SU-DHL-6 (cell line): ENCODE results near the gene SLC24A3.

ENCODE experiments used
- H2AFZ ChIP-seq: fragments of 200-600 bp; sonication (generic); 2 replicates; pipeline ENCODE4 v1.6.1; 2014; ENCODE audit warnings: low read depth, mild to moderate bottlenecking, moderate library complexity, mixed read lengths, antibody characterized with exemption, low read length; ENCODE audit not compliant: severe bottlenecking
- H3F3A ChIP-seq: fragments of 200-600 bp; shearing (Covaris generic); 2 replicates; pipeline ENCODE4 v1.6.0; 2016; ENCODE audit warnings: antibody characterized with exemption, mild to moderate bottlenecking; ENCODE audit not compliant: insufficient read depth
- H3K27ac ChIP-seq: fragments of 200-600 bp; sonication (generic); 2 replicates; pipeline ENCODE4 v1.5.1; 2016; ENCODE audit warnings: low read depth, mild to moderate bottlenecking, low read length, moderate library complexity, mixed read lengths
- H3K27me3 ChIP-seq: fragments of 200-600 bp; sonication (generic), shearing (Covaris generic); 2 replicates; pipeline ENCODE4 v1.6.0; 2014; ENCODE audit warnings: mild to moderate bottlenecking, low read length
- H3K36me3 ChIP-seq: fragments of 200-600 bp; sonication (generic); 2 replicates; pipeline ENCODE4 v1.6.1; 2014; ENCODE audit warnings: mild to moderate bottlenecking, low read length, mixed read lengths
- H3K4me2 ChIP-seq: fragments of 300-600, 200-600 bp; shearing (Covaris generic), sonication (generic); 2 replicates; pipeline ENCODE4 v1.6.0; 2014; ENCODE audit warnings: low read length, low read depth, mild to moderate bottlenecking; ENCODE audit not compliant: poor library complexity, severe bottlenecking
- H3K4me3 ChIP-seq: fragments of 200-600 bp; sonication (generic); 2 replicates; pipeline ENCODE4 v1.5.1; 2014; ENCODE audit warnings: antibody characterized with exemption, low read length, mild to moderate bottlenecking, mixed read lengths; ENCODE audit not compliant: insufficient read depth, poor library complexity, severe bottlenecking
- H3K79me2 ChIP-seq: fragments of 200-600 bp; sonication (generic); 2 replicates; pipeline ENCODE4 v1.6.1; 2014; ENCODE audit warnings: mild to moderate bottlenecking, low read length, moderate library complexity; ENCODE audit not compliant: insufficient read depth
- H3K9ac ChIP-seq: fragments of 200-600 bp; sonication (generic); 2 replicates; pipeline ENCODE4 v1.7.0; 2014; ENCODE audit warnings: mild to moderate bottlenecking, low read length
- H3K9me2 ChIP-seq: fragments of 200-600 bp; sonication (generic); replicated peaks from 2 replicates; pipeline ENCODE4 v1.6.1; 2014; ENCODE audit warnings: low read length; ENCODE audit not compliant: insufficient read depth
- H3K9me3 ChIP-seq: fragments of 200-600 bp; sonication (generic); 2 replicates; pipeline ENCODE4 v1.6.1; 2014; ENCODE audit warnings: low read length, mixed read lengths; ENCODE audit not compliant: insufficient read depth
- H4K20me1 ChIP-seq: fragments of 200-600 bp; sonication (generic); 2 replicates; pipeline ENCODE4 v1.6.1; 2014; ENCODE audit warnings: low read depth, mild to moderate bottlenecking, antibody characterized with exemption, low read length, moderate library complexity, mixed read lengths
- CTCF ChIP-seq: fragments of 200-600 bp; sonication (generic); IDR thresholded peaks from one replicate; pipeline ENCODE4 v1.5.1; 2017; ENCODE audit warnings: antibody characterized with exemption, mild to moderate bottlenecking, low read length, moderate library complexity; ENCODE audit not compliant: insufficient read depth, poor library complexity, severe bottlenecking
- EZH2phosphoT487 ChIP-seq: fragments of 200-600 bp; sonication (generic), shearing (Covaris generic); conservative IDR thresholded peaks from 2 replicates; pipeline ENCODE4 v1.6.1; 2018; ENCODE audit warnings: mild to moderate bottlenecking, antibody characterized with exemption, low read length, moderate library complexity, mixed read lengths

The SLC24A3 gene

GRCh38 chr20:19590382-19590781, 377.9 kb downstream of the SLC24A3 start:
- no peaks in the 10 kb centered on the region for H3K79me2 ChIP-seq
- no peaks in the 10 kb centered on the region for H3K27me3 ChIP-seq
- H2AFZ ChIP-seq, result no peak overlapping the region
- no peaks in the 10 kb centered on the region for H3K36me3 ChIP-seq
- H4K20me1 ChIP-seq, result no peaks in the 10 kb centered on the region
- H3F3A ChIP-seq, result no peaks in the 10 kb centered on the region
- H3K4me3 ChIP-seq, result no peak overlapping the region
- no peak overlapping the region for H3K4me2 ChIP-seq
- H3K9me2 ChIP-seq, result no peaks in the 10 kb centered on the region
- no peaks in the 10 kb centered on the region for H3K9me3 ChIP-seq
- H3K9ac ChIP-seq, result no peak overlapping the region
- no peak overlapping the region for H3K27ac ChIP-seq
- no peak for TF ChIP-seq CTCF
- TF ChIP-seq EZH2phosphoT487, result no peak

GRCh38 chr20:19593762-19594161, 381.3 kb downstream of the SLC24A3 start:
- Histone ChIP-seq H3K4me3 (no peak overlapping the region), H3K36me3 (no peaks in the 10 kb centered on the region), H3K9me3 (no peaks in the 10 kb centered on the region), H3F3A (no peaks in the 10 kb centered on the region), H4K20me1 (no peaks in the 10 kb centered on the region), H3K27ac (no peak overlapping the region), H3K9me2 (no peaks in the 10 kb centered on the region), H3K27me3 (no peaks in the 10 kb centered on the region), H3K4me2 (no peak overlapping the region), H3K79me2 (no peaks in the 10 kb centered on the region), H3K9ac (no peak overlapping the region), H2AFZ (no peak overlapping the region)
- TF ChIP-seq CTCF (no peak), EZH2phosphoT487 (no peak)

GRCh38 chr20:19594896-19595295, 382.5 kb downstream of the SLC24A3 start:
- Histone ChIP-seq H4K20me1 (no peaks in the 10 kb centered on the region), H3K9ac (no peak overlapping the region), H3F3A (no peaks in the 10 kb centered on the region), H3K79me2 (no peaks in the 10 kb centered on the region), H3K9me3 (no peaks in the 10 kb centered on the region), H3K9me2 (no peaks in the 10 kb centered on the region), H3K4me3 (no peak overlapping the region), H3K27ac (no peak overlapping the region), H2AFZ (no peak overlapping the region), H3K4me2 (no peak overlapping the region), H3K36me3 (no peaks in the 10 kb centered on the region), H3K27me3 (no peaks in the 10 kb centered on the region)
- TF ChIP-seq EZH2phosphoT487 (no peak), CTCF (no peak)
